ENCODE data around the gene TERT.
"Not testable (repeated sequence)": the region's sequence is repeated elsewhere in the genome, so short reads cannot be mapped to it uniquely, and the experiment has no call there.

TERT gene

GRCh38 chr5:1330146-1330846 is 35.4 kb upstream of the TERT start:
- ChIA-PET POLR2A (no interaction called here), CTCF (interaction anchor here (1.3 kb wide), 1 partner anchor 15 kb away, joined by 5 read pairs; no protein-coding TSS in a partner anchor)
- no peak for TF ChIP-seq CTCF (IDR thresholded peaks at IDR 0.05; ENCODE audit: control extremely low read depth, extremely low read depth, low read depth, missing control alignments)
- no peak for DNase-seq (ENCODE audit: extremely low spot score)

- no peak for DNase-seq (ENCODE audit: extremely low spot score)
- TF ChIP-seq CTCF (IDR thresholded peaks at IDR 0.05; ENCODE audit: control extremely low read depth, extremely low read depth, low read depth, missing control alignments) = no peak
- ChIA-PET POLR2A (no interaction called here), CTCF (interaction anchor here (1.0 to 1.5 kb wide), 4 partner anchors 9 to 51 kb away, joined by 3 to 4 read pairs (median 3); no protein-coding TSS in a partner anchor)
These were observed 34.3 kb upstream of the TERT start for GRCh38 chr5:1329111-1329579.

- POLR2A ChIA-PET; DNase-seq (ENCODE audit: extremely low spot score): not testable (repeated sequence)
- CTCF ChIA-PET = interaction anchor here (1.0 to 1.5 kb wide), 4 partner anchors 10 to 52 kb away, joined by 3 to 4 read pairs (median 3); no protein-coding TSS in a partner anchor
These were observed 33.6 kb upstream of the TERT start for GRCh38 chr5:1328237-1329110.

- DNase-seq (ENCODE audit: extremely low spot score) = not testable (repeated sequence)
- ChIA-PET CTCF (interaction anchor here (1.0 to 1.5 kb wide), 4 partner anchors 10 to 14 kb away, joined by 3 to 7 read pairs (median 3); no protein-coding TSS in a partner anchor), POLR2A (interaction anchor here (1.3 kb wide), 1 partner anchor 13 kb away, joined by 3 read pairs; no protein-coding TSS in a partner anchor)
These were observed 32.3 kb upstream of the TERT start for GRCh38 chr5:1326901-1327756.

- not testable (repeated sequence) for DNase-seq (ENCODE audit: extremely low spot score)
- CTCF ChIA-PET = interaction anchor here (0.8 to 1.5 kb wide), 5 partner anchors 9 to 13 kb away, joined by 3 to 7 read pairs (median 3); no protein-coding TSS in a partner anchor
- POLR2A ChIA-PET = interaction anchor here (1.3 kb wide), 1 partner anchor 14 kb away, joined by 3 read pairs; no protein-coding TSS in a partner anchor
These were observed 31.6 kb upstream of the TERT start for GRCh38 chr5:1326532-1326875.

- ChIA-PET POLR2A (no interaction called here), CTCF (interaction anchor here (0.8 to 1.5 kb wide), 5 partner anchors 9 to 14 kb away, joined by 3 to 7 read pairs (median 3); no protein-coding TSS in a partner anchor)
- no peak for TF ChIP-seq CTCF (IDR thresholded peaks at IDR 0.05; ENCODE audit: control extremely low read depth, extremely low read depth, low read depth, missing control alignments)
- DNase-seq (ENCODE audit: extremely low spot score) = no peak
These were observed 31.1 kb upstream of the TERT start for GRCh38 chr5:1325870-1326531.

GRCh38 chr5:1325191-1325741 is 30.4 kb upstream of the TERT start:
- no peak for DNase-seq (ENCODE audit: extremely low spot score)
- POLR2A ChIA-PET = no interaction called here
- CTCF ChIA-PET = no interaction called here
- TF ChIP-seq CTCF (IDR thresholded peaks at IDR 0.05; ENCODE audit: control extremely low read depth, extremely low read depth, low read depth, missing control alignments) = no peak

Measured in GM10248 (cell line).